ENCODE data around the gene ADD3. TPM values are rescaled to one million over a fixed set of nuclear protein-coding genes. Genes with fewer than 3 reads are reported as not detected.

The ADD3 gene
- total and polyA plus RNA-seq, 2 of the 13 experiments (the other 11 are each of a cell fraction or from before 2014, with no cell fraction given): 44.7 to 57.5 TPM

- TF ChIP-seq PHF21A (CRISPR knock-in tag; IDR thresholded peaks at IDR 0.05): no peak; the same call in 1 of the 2 replicates
- no peak for TF ChIP-seq STAT5B (CRISPR knock-in tag; IDR thresholded peaks at IDR 0.05)
- TF ChIP-seq ZNF800 (CRISPR knock-in tag; IDR thresholded peaks at IDR 0.05): no peak
- TF ChIP-seq, protein P1, sequence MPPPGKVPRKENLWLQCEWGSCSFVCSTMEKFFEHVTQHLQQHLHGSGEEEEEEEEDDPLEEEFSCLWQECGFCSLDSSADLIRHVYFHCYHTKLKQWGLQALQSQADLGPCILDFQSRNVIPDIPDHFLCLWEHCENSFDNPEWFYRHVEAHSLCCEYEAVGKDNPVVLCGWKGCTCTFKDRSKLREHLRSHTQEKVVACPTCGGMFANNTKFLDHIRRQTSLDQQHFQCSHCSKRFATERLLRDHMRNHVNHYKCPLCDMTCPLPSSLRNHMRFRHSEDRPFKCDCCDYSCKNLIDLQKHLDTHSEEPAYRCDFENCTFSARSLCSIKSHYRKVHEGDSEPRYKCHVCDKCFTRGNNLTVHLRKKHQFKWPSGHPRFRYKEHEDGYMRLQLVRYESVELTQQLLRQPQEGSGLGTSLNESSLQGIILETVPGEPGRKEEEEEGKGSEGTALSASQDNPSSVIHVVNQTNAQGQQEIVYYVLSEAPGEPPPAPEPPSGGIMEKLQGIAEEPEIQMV (CRISPR knock-in tag; IDR thresholded peaks at IDR 0.05; ENCODE audit: low read depth): peak; percentile 38; the same call in 1 of the 2 replicates
These were observed 553 bp upstream of the ADD3 start (continued) for GRCh38 chr10:110007161-110007700.

- ATAC-seq: peak; percentile 30
- POLR2A ChIA-PET: interaction anchor here (1.3 to 3.5 kb wide), 5 partner anchors 32 to 124 kb away, joined by 3 to 70 read pairs (median 9); no protein-coding TSS in a partner anchor
- FAIRE-seq: no peak
- peak; percentile 52 for DNase-seq (ENCODE audit: low spot score)
- peak overlapping the region; percentile 0 for H2AFZ ChIP-seq (ENCODE audit: low read length)
- intact Hi-C loops (cut with micrococcal nuclease; ENCODE audit: unreplicated experiment): loop anchor here (1.0 to 5.0 kb wide), 2 partner anchors 52 to 69 kb away; no protein-coding TSS in a partner anchor
- in situ Hi-C loops (cut with HindIII; ENCODE audit: extremely low pct_ligation_motif_present, low pct_unique_long_range_greater_than_20kb): loop anchor here (5.0 to 25.0 kb wide), 2 partner anchors 41 to 121 kb away; no protein-coding TSS in a partner anchor
- H3K4me3 ChIP-seq (replicated peaks in 1 of 3; ENCODE audit: insufficient read depth in 1 of 3, low read depth in 2 of 3, low read length in 3 of 3): peak overlapping the region; percentile 68 to 94 (median 80)
- peaks cover 63% of the 10 kb centered on the region for H3K4me1 ChIP-seq (ENCODE audit: insufficient read depth, low read length)
- H3K79me2 ChIP-seq (ENCODE audit: insufficient read depth, low read length): peaks cover 50% of the 10 kb centered on the region
- CTCF ChIA-PET (ENCODE audit: low intra/inter-chr PET ratio, low total read pairs): no interaction called here
- 1% methylated on average over 20 of the region's 30 CpGs for WGBS (ENCODE audit: low lambda C conversion rate)
- no peaks in the 10 kb centered on the region for H4K20me1 ChIP-seq (ENCODE audit: insufficient read depth, low read length)
- no peaks in the 10 kb centered on the region for H3K27me3 ChIP-seq (ENCODE audit: control insufficient read depth in 1 of 2, insufficient read depth in 2 of 2, low read length in 2 of 2)
- H3K27ac ChIP-seq (ENCODE audit: extremely low read length, insufficient read depth, low read length): peak overlapping the region; percentile 98
- BruUV-seq (replicated peaks): no TSS peak
- peak overlapping the region; percentile 77 for H3K4me2 ChIP-seq (ENCODE audit: low read depth, low read length)
- peak overlapping the region; percentile 80 for H3K9ac ChIP-seq (ENCODE audit: insufficient read depth, low read depth, low read length)
- H3K9me3 ChIP-seq (ENCODE audit: low read length): no peaks in the 10 kb centered on the region
- H3K36me3 ChIP-seq (replicated peaks in 1 of 2; ENCODE audit: control insufficient read depth in 1 of 2, insufficient read depth in 2 of 2, low read length in 2 of 2): no peaks in the 10 kb centered on the region
- TF ChIP-seq ELF4 (CRISPR knock-in tag; IDR thresholded peaks at IDR 0.05; ENCODE audit: borderline replicate concordance): 0 out of 2 replicates have a peak, but pooled peaks have one; percentile 20
- TF ChIP-seq FOXP4 (CRISPR knock-in tag; IDR thresholded peaks at IDR 0.05): peak; percentile 27; the same call in 1 of the 2 replicates
- no peak for TF ChIP-seq ZNF580 (CRISPR knock-in tag; IDR thresholded peaks at IDR 0.05; ENCODE audit: borderline replicate concordance, low read depth)
- TF ChIP-seq ZNF543 (CRISPR knock-in tag; IDR thresholded peaks at IDR 0.05): no peak
- no peak for TF ChIP-seq ZNF724P (CRISPR knock-in tag; IDR thresholded peaks at IDR 0.05; ENCODE audit: borderline replicate concordance)
- TF ChIP-seq HHEX (CRISPR knock-in tag; IDR thresholded peaks at IDR 0.05): no peak
- no peak for TF ChIP-seq ZNF746 (CRISPR knock-in tag; IDR thresholded peaks at IDR 0.05)
- TF ChIP-seq, protein P2, sequence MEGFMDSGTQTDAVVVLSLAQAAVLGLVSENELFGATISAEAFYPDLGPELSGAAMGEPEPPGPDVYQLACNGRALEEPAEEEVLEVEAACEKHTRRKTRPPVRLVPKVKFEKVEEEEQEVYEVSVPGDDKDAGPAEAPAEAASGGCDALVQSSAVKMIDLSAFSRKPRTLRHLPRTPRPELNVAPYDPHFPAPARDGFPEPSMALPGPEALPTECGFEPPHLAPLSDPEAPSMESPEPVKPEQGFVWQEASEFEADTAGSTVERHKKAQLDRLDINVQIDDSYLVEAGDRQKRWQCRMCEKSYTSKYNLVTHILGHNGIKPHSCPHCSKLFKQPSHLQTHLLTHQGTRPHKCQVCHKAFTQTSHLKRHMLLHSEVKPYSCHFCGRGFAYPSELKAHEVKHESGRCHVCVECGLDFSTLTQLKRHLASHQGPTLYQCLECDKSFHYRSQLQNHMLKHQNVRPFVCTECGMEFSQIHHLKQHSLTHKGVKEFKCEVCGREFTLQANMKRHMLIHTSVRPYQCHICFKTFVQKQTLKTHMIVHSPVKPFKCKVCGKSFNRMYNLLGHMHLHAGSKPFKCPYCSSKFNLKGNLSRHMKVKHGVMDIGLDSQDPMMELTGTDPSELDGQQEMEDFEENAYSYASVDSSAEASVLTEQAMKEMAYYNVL (CRISPR knock-in tag; IDR thresholded peaks at IDR 0.05; ENCODE audit: borderline replicate concordance): 0 out of 2 replicates have a peak, but pooled peaks have one; percentile 33
These were observed 945 bp downstream of the ADD3 start for GRCh38 chr10:110008518-110009339.

Data from HepG2 (cell line).